ENCODE measurements around the gene KCNV2.
"Not testable (repeated sequence)": the region's sequence is repeated elsewhere in the genome, so short reads cannot be mapped to it uniquely, and the experiment has no call there.

KCNV2 gene

GRCh38 chr9:2697492-2697891, 19.8 kb upstream of the KCNV2 start:
- no peak overlapping the region for H3K4me3 ChIP-seq (ENCODE audit: low read depth, low read length)
- no peak for TF ChIP-seq CTCF (IDR thresholded peaks at IDR 0.05; ENCODE audit: borderline replicate concordance, insufficient read depth, low read depth, low read length)

GRCh38 chr9:2700398-2700797, 16.9 kb upstream of the KCNV2 start:
- TF ChIP-seq CTCF (IDR thresholded peaks at IDR 0.05; ENCODE audit: borderline replicate concordance, insufficient read depth, low read depth, low read length), result no peak
- no peak overlapping the region for H3K4me3 ChIP-seq (ENCODE audit: low read depth, low read length)

GRCh38 chr9:2700909-2701550, 16.3 kb upstream of the KCNV2 start:
- no peak for TF ChIP-seq CTCF (IDR thresholded peaks at IDR 0.05; ENCODE audit: borderline replicate concordance, insufficient read depth, low read depth, low read length)
- no peak overlapping the region for H3K4me3 ChIP-seq (ENCODE audit: low read depth, low read length)

- no peak overlapping the region for H3K4me3 ChIP-seq (ENCODE audit: low read depth, low read length)
- TF ChIP-seq CTCF (IDR thresholded peaks at IDR 0.05; ENCODE audit: borderline replicate concordance, insufficient read depth, low read depth, low read length), result no peak
Observed at GRCh38 chr9:2704504-2704903, 12.8 kb upstream of the KCNV2 start.

GRCh38 chr9:2707256-2707655, 10.1 kb upstream of the KCNV2 start:
- not testable (repeated sequence) for H3K4me3 ChIP-seq (ENCODE audit: low read depth, low read length)

GRCh38 chr9:2709645-2710101, 7.6 kb upstream of the KCNV2 start:
- no peak for TF ChIP-seq CTCF (IDR thresholded peaks at IDR 0.05; ENCODE audit: borderline replicate concordance, insufficient read depth, low read depth, low read length)
- no peak overlapping the region for H3K4me3 ChIP-seq (ENCODE audit: low read depth, low read length)

GRCh38 chr9:2711716-2712115, 5.6 kb upstream of the KCNV2 start:
- TF ChIP-seq CTCF (IDR thresholded peaks at IDR 0.05; ENCODE audit: borderline replicate concordance, insufficient read depth, low read depth, low read length), result no peak
- no peak overlapping the region for H3K4me3 ChIP-seq (ENCODE audit: low read depth, low read length)
